DOHH2 (cell line): ENCODE measurements around the gene GALNT17.

ENCODE experiments used
- H3F3A ChIP-seq: fragments of 200-600 bp; sonication (generic), shearing (Covaris generic); 2 replicates; pipeline ENCODE4 v1.6.0; 2016; ENCODE audit warnings: antibody characterized with exemption, mild to moderate bottlenecking; ENCODE audit not compliant: control insufficient read depth, insufficient read depth
- H3K27ac ChIP-seq: fragments of 200-600 bp; sonication (generic); 2 replicates; pipeline ENCODE4 v1.5.1; 2014; ENCODE audit warnings: low read depth, mild to moderate bottlenecking, low read length, moderate library complexity
- H3K27me3 ChIP-seq: fragments of 200-600 bp; sonication (generic); 2 replicates; pipeline ENCODE4 v1.6.1; 2014; ENCODE audit warnings: mild to moderate bottlenecking, low read length, mixed read lengths; ENCODE audit not compliant: control insufficient read depth
- H3K36me3 ChIP-seq: fragments of 200-600 bp; sonication (generic); 2 replicates; pipeline ENCODE4 v1.6.1; 2014; ENCODE audit warnings: mild to moderate bottlenecking, low read length, moderate library complexity, mixed read lengths; ENCODE audit not compliant: control insufficient read depth
- H3K4me1 ChIP-seq: fragments of 200-600 bp; sonication (generic); 2 replicates; pipeline ENCODE4 v1.6.1; 2014; ENCODE audit warnings: mild to moderate bottlenecking, low read length, mixed read lengths; ENCODE audit not compliant: control insufficient read depth
- H3K4me2 ChIP-seq: fragments of 200-600 bp; sonication (generic); 2 replicates; pipeline ENCODE4 v1.6.0; 2014; ENCODE audit warnings: mild to moderate bottlenecking, low read length, moderate library complexity
- H3K4me3 ChIP-seq: fragments of 200-600 bp; sonication (generic); 2 replicates; pipeline ENCODE4 v1.5.1; 2014; ENCODE audit warnings: mild to moderate bottlenecking, low read length, mixed read lengths
- H3K79me2 ChIP-seq: fragments of 200-600 bp; sonication (generic); 2 replicates; pipeline ENCODE4 v1.6.1; 2014; ENCODE audit warnings: mild to moderate bottlenecking, low read length, mixed read lengths; ENCODE audit not compliant: control insufficient read depth
- H3K9me2 ChIP-seq: fragments of 200-600 bp; sonication (generic); replicated peaks from 2 replicates; pipeline ENCODE4 v1.6.1; 2014; ENCODE audit warnings: mild to moderate bottlenecking, low read length, mixed read lengths; ENCODE audit not compliant: control insufficient read depth
- H3K9me3 ChIP-seq: fragments of 200-600 bp; sonication (generic); 2 replicates; pipeline ENCODE4 v1.6.1; 2014; ENCODE audit warnings: antibody characterized with exemption, low read length, mixed read lengths; ENCODE audit not compliant: control insufficient read depth, insufficient read depth
- H4K20me1 ChIP-seq: fragments of 200-600 bp; sonication (generic); 2 replicates; pipeline ENCODE4 v1.6.0; 2014; ENCODE audit warnings: low read depth, mild to moderate bottlenecking, antibody characterized with exemption, low read length, moderate library complexity; ENCODE audit not compliant: control insufficient read depth, insufficient read depth
- EZH2phosphoT487 ChIP-seq: fragments of 200-600 bp; sonication (generic); IDR thresholded peaks from 2 replicates; pipeline ENCODE4 v1.6.1; 2017; ENCODE audit warnings: borderline replicate concordance, mild to moderate bottlenecking, antibody characterized with exemption, low read length, moderate library complexity, mixed read lengths
- TF ChIP-seq, protein P1 (sequence below): fragments of 200-600 bp; sonication (generic); IDR thresholded peaks from one replicate; pipeline ENCODE4 v1.5.1; 2014; ENCODE audit warnings: antibody characterized with exemption, mild to moderate bottlenecking, low read depth, low read length; ENCODE audit not compliant: poor library complexity, severe bottlenecking

The GALNT17 gene

DNA sequence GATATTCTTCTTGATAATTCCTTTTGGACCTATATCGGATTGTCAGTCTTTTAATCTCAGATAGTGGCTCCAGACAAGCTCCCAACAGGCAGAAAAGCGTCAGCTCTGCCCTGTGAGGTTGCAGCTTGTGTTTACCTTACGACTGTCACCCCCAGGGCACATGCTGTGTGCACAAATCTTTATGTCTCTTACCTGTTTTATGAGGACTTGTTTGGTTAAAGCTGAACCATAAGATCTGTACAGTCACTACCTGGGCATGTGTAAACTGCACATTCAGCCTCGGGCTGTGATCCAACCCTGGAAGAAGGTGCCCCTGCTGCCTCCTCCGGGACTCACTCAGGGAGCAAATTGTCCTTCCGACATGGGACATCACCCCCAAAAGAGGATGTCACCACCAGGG lies 119.8 kb downstream of the GALNT17 start:
- Histone ChIP-seq H3K9me3 (no peaks in the 10 kb centered on the region), H3K36me3 (no peaks in the 10 kb centered on the region), H4K20me1 (no peaks in the 10 kb centered on the region), H3K4me2 (no peak overlapping the region), H3K4me1 (no peaks in the 10 kb centered on the region), H3K9me2 (no peaks in the 10 kb centered on the region), H3K79me2 (no peaks in the 10 kb centered on the region), H3K27ac (no peak overlapping the region), H3K4me3 (no peak overlapping the region), H3F3A (no peaks in the 10 kb centered on the region), H3K27me3 (no peaks in the 10 kb centered on the region)
- TF ChIP-seq, protein P1, sequence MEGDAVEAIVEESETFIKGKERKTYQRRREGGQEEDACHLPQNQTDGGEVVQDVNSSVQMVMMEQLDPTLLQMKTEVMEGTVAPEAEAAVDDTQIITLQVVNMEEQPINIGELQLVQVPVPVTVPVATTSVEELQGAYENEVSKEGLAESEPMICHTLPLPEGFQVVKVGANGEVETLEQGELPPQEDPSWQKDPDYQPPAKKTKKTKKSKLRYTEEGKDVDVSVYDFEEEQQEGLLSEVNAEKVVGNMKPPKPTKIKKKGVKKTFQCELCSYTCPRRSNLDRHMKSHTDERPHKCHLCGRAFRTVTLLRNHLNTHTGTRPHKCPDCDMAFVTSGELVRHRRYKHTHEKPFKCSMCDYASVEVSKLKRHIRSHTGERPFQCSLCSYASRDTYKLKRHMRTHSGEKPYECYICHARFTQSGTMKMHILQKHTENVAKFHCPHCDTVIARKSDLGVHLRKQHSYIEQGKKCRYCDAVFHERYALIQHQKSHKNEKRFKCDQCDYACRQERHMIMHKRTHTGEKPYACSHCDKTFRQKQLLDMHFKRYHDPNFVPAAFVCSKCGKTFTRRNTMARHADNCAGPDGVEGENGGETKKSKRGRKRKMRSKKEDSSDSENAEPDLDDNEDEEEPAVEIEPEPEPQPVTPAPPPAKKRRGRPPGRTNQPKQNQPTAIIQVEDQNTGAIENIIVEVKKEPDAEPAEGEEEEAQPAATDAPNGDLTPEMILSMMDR = no peak
- no peak for TF ChIP-seq EZH2phosphoT487

DNA sequence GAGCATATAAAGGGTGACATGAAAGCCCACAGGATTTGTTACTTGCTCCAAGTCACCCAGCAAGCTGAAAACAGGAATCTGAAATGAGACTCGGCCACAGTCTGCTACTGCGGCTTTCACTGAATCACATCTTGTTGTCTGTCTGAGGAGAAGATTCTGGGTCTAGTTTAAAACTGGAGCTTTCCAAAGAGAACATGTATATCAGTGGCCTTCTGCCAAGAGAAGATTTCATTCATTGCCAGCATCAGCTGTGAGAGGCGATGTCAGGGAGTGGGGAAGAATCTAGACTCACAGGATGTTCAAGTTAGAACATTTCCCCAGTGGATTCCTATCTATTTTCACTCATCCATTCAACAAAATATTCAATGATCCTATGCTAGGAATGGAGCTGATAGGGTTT lies 122.8 kb downstream of the GALNT17 start:
- H3K36me3 ChIP-seq = no peaks in the 10 kb centered on the region
- H3K4me3 ChIP-seq = no peak overlapping the region
- H3K27me3 ChIP-seq = no peaks in the 10 kb centered on the region
- no peaks in the 10 kb centered on the region for H4K20me1 ChIP-seq
- no peaks in the 10 kb centered on the region for H3K9me2 ChIP-seq
- H3K9me3 ChIP-seq = no peaks in the 10 kb centered on the region
- H3F3A ChIP-seq = no peaks in the 10 kb centered on the region
- no peaks in the 10 kb centered on the region for H3K79me2 ChIP-seq
- H3K4me2 ChIP-seq = no peak overlapping the region
- H3K27ac ChIP-seq = no peak overlapping the region
- no peaks in the 10 kb centered on the region for H3K4me1 ChIP-seq
- TF ChIP-seq, protein P1 = no peak
- TF ChIP-seq EZH2phosphoT487 = no peak

DNA sequence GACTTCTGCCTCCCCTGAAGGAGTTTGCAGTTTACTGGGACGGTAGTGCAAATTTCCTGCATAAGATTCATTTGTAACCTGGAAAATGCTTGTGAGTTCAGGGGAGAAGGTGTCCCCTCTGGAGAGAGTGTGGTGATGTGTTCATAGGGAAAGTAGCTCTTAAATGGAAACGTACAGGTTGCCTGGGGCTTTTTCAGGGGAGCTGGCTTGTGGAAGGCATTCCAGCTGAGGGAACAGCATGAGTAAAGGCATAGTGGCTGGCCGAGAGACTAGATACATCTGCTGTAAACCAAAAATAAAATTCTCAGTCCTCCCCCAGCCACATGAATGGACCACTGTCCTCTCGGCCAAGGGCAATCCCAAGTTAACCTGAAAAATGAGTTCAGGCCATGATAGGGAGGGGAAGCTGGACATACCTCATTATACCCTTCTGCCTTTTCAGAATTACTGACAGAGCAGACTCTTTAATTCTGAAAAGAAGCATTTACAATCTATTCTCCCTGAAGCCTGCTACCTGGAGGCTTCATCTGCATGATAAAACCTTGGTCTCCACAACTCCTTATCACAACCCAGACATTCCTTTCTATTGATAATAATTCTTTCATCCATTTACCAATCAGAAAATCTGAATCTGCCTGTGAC lies 123.7 kb downstream of the GALNT17 start:
- Histone ChIP-seq H3K4me1 (no peaks in the 10 kb centered on the region), H4K20me1 (no peaks in the 10 kb centered on the region), H3K4me3 (no peak overlapping the region), H3K79me2 (no peaks in the 10 kb centered on the region), H3K9me2 (no peaks in the 10 kb centered on the region), H3K4me2 (no peak overlapping the region), H3K27ac (no peak overlapping the region), H3K27me3 (no peaks in the 10 kb centered on the region), H3K9me3 (no peaks in the 10 kb centered on the region), H3K36me3 (no peaks in the 10 kb centered on the region), H3F3A (no peaks in the 10 kb centered on the region)
- TF ChIP-seq, protein P1 = no peak
- no peak for TF ChIP-seq EZH2phosphoT487
